H1 (cell line): ENCODE data around the gene SNORC. TPM values are rescaled to one million over a fixed set of nuclear protein-coding genes. Genes with fewer than 3 reads are reported as not detected.

Experiments
- CTCF ChIA-PET: fragments of 300-600 bp; sonication (Branson Sonifier 250); formaldehyde crosslinking; loops from one replicate; lab custom pipeline; 2021; ENCODE audit not compliant: partially characterized antibody; lab: Charles Lee
- POLR2A ChIA-PET: fragments of 300-600 bp; sonication (Branson Sonifier 250); formaldehyde crosslinking; loops from one replicate; lab custom pipeline; 2021; ENCODE audit warnings: inconsistent platforms; ENCODE audit not compliant: partially characterized antibody; lab: Charles Lee
- DNase-seq, 2 experiments: peaks; one replicate each; pipeline versions ENCODE4 v3.0.0 to v3.0.0-alpha.2; 2010 to 2022; ENCODE audit warnings: low spot score in 2 of 2, low read depth in 1 of 2, mixed read lengths in 1 of 2
- FAIRE-seq: peaks from 2 replicates; lab custom pipeline; 2011; peaks lifted over from hg19 to GRCh38; lab: Jason Lieb, UNC
- H2AFZ ChIP-seq: 2 replicates; pipeline ENCODE4 v1.8.1; 2012; ENCODE audit warnings: low read length, inconsistent platforms
- H2AK5ac ChIP-seq: 2 replicates; pipeline ENCODE4 v1.6.1; 2013; ENCODE audit warnings: low read depth, low read length
- H2BK120ac ChIP-seq: replicated peaks from 2 replicates; pipeline ENCODE3; 2013; ENCODE audit warnings: low read depth, low read length, inconsistent platforms
- H2BK12ac ChIP-seq: 2 replicates; pipeline ENCODE4 v1.6.1; 2013; ENCODE audit warnings: low read depth, low read length
- H2BK15ac ChIP-seq: 2 replicates; pipeline ENCODE4 v1.6.1; 2013; ENCODE audit warnings: low read length
- H2BK20ac ChIP-seq: 2 replicates; pipeline ENCODE4 v1.6.1; 2013; ENCODE audit warnings: low read length
- H2BK5ac ChIP-seq: 2 replicates; pipeline ENCODE4 v1.6.1; 2013; ENCODE audit warnings: low read depth, low read length
- H3K14ac ChIP-seq: 2 replicates; pipeline ENCODE4 v1.6.1; 2013; ENCODE audit warnings: inconsistent platforms; ENCODE audit not compliant: insufficient read length
- H3K18ac ChIP-seq: 2 replicates; pipeline ENCODE4 v1.6.1; 2013; ENCODE audit warnings: low read length; ENCODE audit errors: extremely low read depth
- H3K23ac ChIP-seq: 2 replicates; pipeline ENCODE4 v1.6.1; 2013; ENCODE audit warnings: inconsistent platforms; ENCODE audit not compliant: insufficient read length
- H3K23me2 ChIP-seq: 2 replicates; pipeline ENCODE4 v1.6.1; 2013; ENCODE audit warnings: low read depth, low read length
- H3K27ac ChIP-seq: 2 replicates; pipeline ENCODE4 v1.6.1; 2011; ENCODE audit warnings: low read depth, low read length, inconsistent platforms
- H3K27me3 ChIP-seq, 4 experiments: replicated peaks in 1 of 4; 1 replicate in 1 of 4; 2 replicates in 3 of 4; pipeline versions ENCODE4 v1.6.1 to v1.8.1; 2011 to 2013; ENCODE audit warnings: low read length in 3 of 4, mild to moderate bottlenecking in 3 of 4, inconsistent platforms in 2 of 4, mixed read lengths in 2 of 4, moderate library complexity in 1 of 4; ENCODE audit not compliant: control insufficient read depth in 3 of 4, insufficient read depth in 3 of 4; ENCODE audit errors: extremely low read depth in 1 of 4
- H3K36me3 ChIP-seq, 4 experiments: 2 replicates each; pipeline versions ENCODE4 v1.6.1 to v1.8.1; 2011 to 2013; ENCODE audit warnings: mild to moderate bottlenecking in 4 of 4, low read length in 3 of 4, moderate library complexity in 2 of 4, control low read depth in 1 of 4, inconsistent platforms in 1 of 4; ENCODE audit not compliant: insufficient read depth in 4 of 4, control insufficient read depth in 2 of 4
- H3K4ac ChIP-seq: replicated peaks from 2 replicates; pipeline ENCODE3; 2013; ENCODE audit warnings: low read length, low read depth, mixed read lengths, inconsistent platforms; ENCODE audit not compliant: insufficient read length
- H3K4me1 ChIP-seq, 4 experiments: replicated peaks in 1 of 4; 1 replicate in 1 of 4; 2 replicates in 3 of 4; pipeline versions ENCODE4 v1.6.1 to v1.8.1; 2011 to 2013; ENCODE audit warnings: low read length in 3 of 4, inconsistent platforms in 2 of 4, mixed read lengths in 1 of 4; ENCODE audit not compliant: insufficient read depth in 4 of 4, control insufficient read depth in 3 of 4
- H3K4me2 ChIP-seq, 2 experiments: 2 replicates each; pipeline versions ENCODE4 v1.6.1 to v1.8.1; 2011 to 2013; ENCODE audit warnings: low read depth in 2 of 2, low read length in 2 of 2, control low read depth in 1 of 2, inconsistent platforms in 1 of 2, mild to moderate bottlenecking in 1 of 2; ENCODE audit not compliant: insufficient read depth in 1 of 2
- H3K4me3 ChIP-seq, 4 experiments: fragments of 200-600, 300-600 bp in 1 of 4; sonication (generic), shearing (Covaris generic), sonication (Bioruptor Twin) in 1 of 4; 2 replicates each; pipeline versions ENCODE4 v1.5.1 to v1.8.1; 2011 to 2016; ENCODE audit warnings: low read length in 4 of 4, low read depth in 3 of 4, control low read depth in 2 of 4, inconsistent platforms in 2 of 4, mild to moderate bottlenecking in 2 of 4, mixed read lengths in 1 of 4, moderate library complexity in 1 of 4; ENCODE audit not compliant: insufficient read depth in 2 of 4; ENCODE audit errors: extremely low read depth in 1 of 4
- H3K56ac ChIP-seq: replicated peaks from 2 replicates; pipeline ENCODE3; 2013; ENCODE audit warnings: low read depth, mild to moderate bottlenecking, mixed read lengths, low read length, inconsistent platforms; ENCODE audit not compliant: insufficient read length
- H3K79me1 ChIP-seq: 2 replicates; pipeline ENCODE4 v1.6.1; 2013; ENCODE audit warnings: low read depth, low read length, control low read depth
- H3K79me2 ChIP-seq, 2 experiments: 2 replicates each; pipeline versions ENCODE4 v1.6.1 to v1.8.1; 2012 to 2013; ENCODE audit warnings: low read length in 2 of 2, mild to moderate bottlenecking in 2 of 2, inconsistent platforms in 1 of 2; ENCODE audit not compliant: insufficient read depth in 2 of 2, control insufficient read depth in 1 of 2
- H3K9ac ChIP-seq, 4 experiments: replicated peaks in 1 of 4; 1 replicate in 1 of 4; 2 replicates in 3 of 4; pipeline versions ENCODE4 v1.6.1 to v1.8.1; 2011 to 2013; ENCODE audit warnings: low read depth in 3 of 4, low read length in 3 of 4, control low read depth in 2 of 4, mild to moderate bottlenecking in 2 of 4, moderate library complexity in 2 of 4, inconsistent platforms in 1 of 4; ENCODE audit errors: extremely low read depth in 1 of 4
- H3K9me3 ChIP-seq, 2 experiments: 2 replicates each; pipeline versions ENCODE4 v1.6.1 to v1.8.1; 2012 to 2013; ENCODE audit warnings: mild to moderate bottlenecking in 2 of 2, moderate library complexity in 2 of 2, control low read depth in 1 of 2, inconsistent platforms in 1 of 2, low read depth in 1 of 2, low read length in 1 of 2, mixed read lengths in 1 of 2; ENCODE audit not compliant: insufficient read depth in 2 of 2
- H4K20me1 ChIP-seq, 2 experiments: replicated peaks in 1 of 2; 2 replicates each; pipeline versions ENCODE3 to v1.8.1; 2011 to 2013; ENCODE audit warnings: inconsistent platforms in 2 of 2, low read length in 2 of 2, mild to moderate bottlenecking in 1 of 2; ENCODE audit not compliant: insufficient read depth in 2 of 2, control insufficient read depth in 1 of 2
- H4K5ac ChIP-seq: 2 replicates; pipeline ENCODE4 v1.6.1; 2013; ENCODE audit warnings: low read length, low read depth, mixed read lengths, inconsistent platforms; ENCODE audit not compliant: insufficient read length
- H4K8ac ChIP-seq: 2 replicates; pipeline ENCODE4 v1.8.0; 2013; ENCODE audit warnings: mild to moderate bottlenecking, moderate library complexity, low read length, inconsistent platforms; ENCODE audit not compliant: insufficient read depth; ENCODE audit errors: extremely low read depth
- H4K91ac ChIP-seq: replicated peaks from 2 replicates; pipeline ENCODE3; 2013; ENCODE audit warnings: low read length, mixed read lengths, inconsistent platforms; ENCODE audit not compliant: insufficient read length
- CBX8 ChIP-seq: fragments of 300-800, 300-1000 bp; sonication (generic); IDR thresholded peaks from 2 replicates; pipeline ENCODE4 v1.7.1; 2016; ENCODE audit warnings: low read depth, low read length, borderline replicate concordance
- CHD2 ChIP-seq: IDR thresholded peaks from 2 replicates; pipeline ENCODE4 v1.6.1; 2012; ENCODE audit warnings: low read length, improper control_type of control experiment
- WGBS, 2 experiments: shearing (Covaris generic) in 1 of 2; methylation state at CpG; one replicate each; pipeline versions ENCODE4 v1.1.6 to v1.1.7; 2013 to 2015; ENCODE audit warnings: low lambda C conversion rate in 2 of 2, mixed read lengths in 2 of 2, inconsistent platforms in 1 of 2, low coverage in 1 of 2, missing lambda C conversion rate in 1 of 2; ENCODE audit not compliant: insufficient replicate concordance in 2 of 2, insufficient coverage in 1 of 2, insufficient read length in 1 of 2; ENCODE audit errors: extremely low coverage in 1 of 2, missing lambda C conversion rate in 1 of 2; 5-methylcytosine and 5-hydroxymethylcytosine counted together
- polyA plus RNA-seq, 7 experiments: library from polyadenylated mRNA; depleted of rRNA in 3 of 7; stranded (reverse) in 5 of 7; unstranded in 2 of 7; fragments of >200 nt in 5 of 7; fragments of 200-250 nt in 2 of 7; gene quantifications; 1 replicate in 5 of 7; 2 replicates in 1 of 7; 4 replicates in 1 of 7; pipeline versions ENCODE4 v1.2.1 to v1.2.3, GENCODE V29; 2011 to 2013; ENCODE audit warnings: missing spikeins in 2 of 7, mixed read lengths in 2 of 7
- total RNA-seq: library from RNA; stranded (reverse); fragmentation: NEBNext Ultra II Directional; extraction: Animal tissue kit (Norgen Biotek cat#: 25700); gene quantifications from 2 replicates; pipeline ENCODE4 v1.2.1, GENCODE V29; 2021
- TF ChIP-seq, protein P1 (sequence below): IDR thresholded peaks from 2 replicates; pipeline ENCODE4 v1.6.1; 2012; ENCODE audit warnings: low read length, inconsistent platforms

The SNORC gene
- total and polyA plus RNA-seq, 2 of the 8 experiments (the other 6 are each of a cell fraction or from before 2014, with no cell fraction given), result 1.6 to 1.8 TPM

DNA sequence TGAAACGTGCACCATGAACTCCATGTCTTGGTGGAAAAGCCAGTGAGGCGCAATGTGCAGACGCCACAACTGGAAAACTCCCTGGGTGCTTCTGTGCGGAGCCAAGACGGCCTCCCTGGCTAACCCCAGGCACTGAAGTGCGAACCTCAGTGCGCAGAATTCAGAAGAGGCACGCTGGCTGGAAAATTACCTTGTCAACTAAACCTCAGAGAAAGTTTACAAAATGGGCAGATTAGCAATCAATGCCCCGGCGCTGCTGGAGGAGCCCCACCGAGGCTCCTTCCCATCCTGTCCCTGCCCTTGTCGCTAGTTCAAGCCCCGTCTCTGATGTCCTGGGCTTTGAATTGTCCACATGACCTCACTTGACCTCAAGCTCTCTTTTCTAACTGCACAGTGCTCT, 22.2 kb downstream of the SNORC start:
- Histone ChIP-seq H3K9me3 (no peaks in the 10 kb centered on the region), H3K27me3 (no peaks in the 10 kb centered on the region), H3K9ac (no peak overlapping the region; a peak in 1 of 7 replicates), H3K14ac (no peak overlapping the region), H2AFZ (no peak overlapping the region), H3K4me2 (no peak overlapping the region), H3K56ac (no peak overlapping the region), H2BK20ac (no peak overlapping the region), H2BK15ac (no peak overlapping the region), H2BK120ac (no peak overlapping the region), H3K4ac (no peak overlapping the region), H3K4me3 (no peak overlapping the region), H3K4me1 (peaks cover 0 to 16% (median 10%) of the 10 kb centered on the region in 4 experiments; a peak in 6 of 7 replicates), H3K79me1 (no peaks in the 10 kb centered on the region), H2BK5ac (no peak overlapping the region), H2AK5ac (no peak overlapping the region), H4K5ac (no peak overlapping the region), H3K27ac (no peak overlapping the region), H3K79me2 (no peaks in the 10 kb centered on the region), H3K36me3 (no peaks in the 10 kb centered on the region), H3K23ac (no peak overlapping the region), H3K18ac (no peak overlapping the region), H3K23me2 (peaks cover 6% of the 10 kb centered on the region), H4K8ac (no peak overlapping the region), H2BK12ac (no peak overlapping the region), H4K91ac (no peak overlapping the region), H4K20me1 (peaks cover 0 to 5% of the 10 kb centered on the region in 2 experiments)
- WGBS, 2 experiments, result 96% methylated on average over 13 of the region's 13 CpGs; no CpG with 5 or more reads in 1 of the 2 experiments
- TF ChIP-seq CBX8, result no peak
- TF ChIP-seq, protein P1, sequence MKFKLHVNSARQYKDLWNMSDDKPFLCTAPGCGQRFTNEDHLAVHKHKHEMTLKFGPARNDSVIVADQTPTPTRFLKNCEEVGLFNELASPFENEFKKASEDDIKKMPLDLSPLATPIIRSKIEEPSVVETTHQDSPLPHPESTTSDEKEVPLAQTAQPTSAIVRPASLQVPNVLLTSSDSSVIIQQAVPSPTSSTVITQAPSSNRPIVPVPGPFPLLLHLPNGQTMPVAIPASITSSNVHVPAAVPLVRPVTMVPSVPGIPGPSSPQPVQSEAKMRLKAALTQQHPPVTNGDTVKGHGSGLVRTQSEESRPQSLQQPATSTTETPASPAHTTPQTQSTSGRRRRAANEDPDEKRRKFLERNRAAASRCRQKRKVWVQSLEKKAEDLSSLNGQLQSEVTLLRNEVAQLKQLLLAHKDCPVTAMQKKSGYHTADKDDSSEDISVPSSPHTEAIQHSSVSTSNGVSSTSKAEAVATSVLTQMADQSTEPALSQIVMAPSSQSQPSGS, result no peak
- no peak for TF ChIP-seq CHD2
- POLR2A ChIA-PET, result no interaction called here
- CTCF ChIA-PET, result interaction anchor here (0.6 to 3.0 kb wide), 4 partner anchors 9 to 354 kb away, joined by 3 to 7 read pairs (median 5); no protein-coding TSS in a partner anchor
- FAIRE-seq, result no peak
- no peak for DNase-seq
